Activated CD4-positive, alpha-beta T cell treated with anti-CD3 and anti-CD28 coated beads for 36 hours (primary cell): ENCODE data around the gene TMEM39B. TPM values are rescaled to one million over a fixed set of nuclear protein-coding genes. Genes with fewer than 3 reads are reported as not detected.
A peak's percentile ranks its signal among the peaks of the same experiment; 100 is the strongest.

Experiments used
- ATAC-seq: fragments of 200-7000 bp; cut with Tn5 transposase; one replicate; pipeline ENCODE4 v1.10.0; 2021; ENCODE audit warnings: mild to moderate bottlenecking, moderate library complexity
- CTCF ChIA-PET: fragments of 350-600 bp; sonication (Branson Sonifier 250); formaldehyde crosslinking; loops from one replicate; lab custom pipeline; 2021; ENCODE audit warnings: antibody characterized with exemption; lab: Charles Lee
- POLR2A ChIA-PET: fragments of 350-600 bp; sonication (Branson Sonifier 250); formaldehyde crosslinking; loops from one replicate; lab custom pipeline; 2021; ENCODE audit warnings: antibody characterized with exemption, inconsistent platforms; lab: Charles Lee
- DNase-seq: peaks from one replicate; pipeline ENCODE4 v3.0.0-alpha.2; 2020
- H3K27ac Mint-ChIP-seq: one replicate; pipeline ENCODE4 v1.8.0; 2021; ENCODE audit warnings: mixed read lengths
- H3K27me3 Mint-ChIP-seq: one replicate; pipeline ENCODE4 v1.8.0; 2021; ENCODE audit warnings: mixed read lengths
- H3K36me3 Mint-ChIP-seq: one replicate; pipeline ENCODE4 v1.8.0; 2021; ENCODE audit warnings: low read depth, mixed read lengths
- H3K4me1 Mint-ChIP-seq: one replicate; pipeline ENCODE4 v1.8.0; 2021; ENCODE audit warnings: mixed read lengths
- H3K4me3 Mint-ChIP-seq: one replicate; pipeline ENCODE4 v1.8.0; 2021; ENCODE audit warnings: mild to moderate bottlenecking, moderate library complexity, mixed read lengths
- H3K9me3 Mint-ChIP-seq: one replicate; pipeline ENCODE4 v1.8.0; 2021; ENCODE audit warnings: low read depth, mixed read lengths
- intact Hi-C, 2 experiments: fragments of 100-400 bp; cut with DNase I in 1 of 2; cut with micrococcal nuclease in 1 of 2; formaldehyde crosslinking; loops; one replicate each; pipeline versions ENCODE4 v1.14.2 to v1.15.1; 2022 to 2024; cut with DNase I, micrococcal nuclease
- total RNA-seq, 2 experiments: library from RNA; stranded (reverse); gene quantifications; one replicate each; pipeline ENCODE4 v1.2.3, GENCODE V29; 2021

The TMEM39B gene
- 10 to 100 TPM; 25.2 to 29.8 TPM for total RNA-seq

DNA sequence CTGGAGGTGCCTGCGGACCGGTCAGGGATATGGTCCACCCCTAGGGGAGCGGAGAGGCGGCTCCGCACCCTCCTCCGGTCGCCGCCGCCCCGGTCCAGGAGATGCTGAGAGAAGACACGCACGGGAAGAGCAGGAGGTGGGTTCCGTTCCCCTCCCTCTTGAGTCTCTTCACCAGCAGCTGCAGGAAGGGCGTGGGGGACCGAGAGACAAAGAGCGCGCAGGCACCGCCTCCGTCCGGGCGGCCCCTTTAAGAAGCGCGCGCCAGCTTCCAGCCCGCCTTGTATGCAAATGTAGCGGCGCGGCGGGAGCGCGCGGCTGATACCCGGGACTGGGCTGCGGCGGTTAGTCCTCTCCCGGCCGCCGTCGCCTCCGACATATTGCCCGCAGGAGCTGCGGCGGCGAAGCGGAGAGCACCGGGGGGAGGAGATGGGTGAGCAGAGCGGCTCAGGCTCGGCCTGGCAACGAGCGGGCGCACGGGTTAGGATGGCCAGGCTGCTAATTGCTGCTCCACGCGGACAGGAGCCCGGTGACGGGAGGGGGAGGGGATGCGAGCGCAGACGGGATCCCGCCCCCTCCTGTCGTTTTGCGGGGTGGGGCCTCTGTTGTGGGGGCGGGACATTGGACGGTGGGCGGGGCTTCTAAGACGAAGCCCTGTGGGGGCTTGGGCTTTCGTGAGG lies at the start of gene TMEM39B:
TMEM39B (plus strand) TSS at position 318 of the 677 bp plus-strand sequence; CDS start at position 427, 109 bp downstream.
- Mint-ChIP-seq H3K4me3 (peak within 1 kb of the TSS; percentile 90), H3K27me3 (no peaks in the 10 kb centered on the region), H3K36me3 (peaks cover 13% of the 10 kb centered on the region), H3K4me1 (peaks cover 37% of the 10 kb centered on the region), H3K9me3 (no peaks in the 10 kb centered on the region), H3K27ac (peak within 1 kb of the TSS; percentile 98)
- POLR2A ChIA-PET, result interaction anchor here (0.6 to 2.4 kb wide), 15 partner anchors 10 to 313 kb away, joined by 3 to 19 read pairs (median 4); partner anchors contain the start of genes CCDC28B, KPNA6, MARCKSL1 and TXLNA
- DNase-seq, result peak; percentile 97
- peak; percentile 83 for ATAC-seq
- CTCF ChIA-PET, result interaction anchor here (0.6 to 3.5 kb wide), 15 partner anchors 9 to 329 kb away, joined by 3 to 15 read pairs (median 4); partner anchors contain the start of gene KPNA6
- intact Hi-C loops, result loop anchor here (1.0 to 5.0 kb wide), 21 partner anchors 35 to 1354 kb away; partner anchors contain the start of genes BSDC1 (in 2 of the 2), KHDRBS1 (in 2 of the 2), CCDC28B (in 1 of the 2) and EIF3I (in 1 of the 2)

DNA sequence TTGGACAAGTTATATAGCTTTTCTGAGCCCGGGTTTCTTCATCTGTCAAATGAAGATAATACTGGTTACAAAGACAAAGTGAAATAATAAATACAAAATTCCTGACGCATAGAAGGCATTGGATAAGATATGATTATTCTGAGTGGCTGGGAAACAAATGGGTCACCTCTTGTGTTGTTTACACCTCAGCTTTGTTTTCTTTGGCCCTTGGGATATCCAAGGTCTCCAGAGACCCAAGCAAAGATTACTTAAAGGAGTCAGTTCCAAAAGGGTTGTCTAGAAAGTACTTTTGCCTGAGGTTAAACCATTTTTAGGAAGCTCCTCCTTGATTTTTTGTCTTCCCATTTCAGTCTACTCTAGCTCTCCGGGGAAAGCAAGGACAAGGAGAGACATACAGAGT lies 49.4 kb upstream of the TMEM39B start:
- Mint-ChIP-seq H3K4me3 (no peak overlapping the region), H3K9me3 (no peaks in the 10 kb centered on the region), H3K27ac (no peak overlapping the region), H3K36me3 (peaks cover 29% of the 10 kb centered on the region), H3K4me1 (peaks cover 41% of the 10 kb centered on the region), H3K27me3 (no peaks in the 10 kb centered on the region)
- ATAC-seq (no peak), DNase-seq (no peak)
- CTCF ChIA-PET, result interaction anchor here (0.6 to 2.3 kb wide), 7 partner anchors 14 to 403 kb away, joined by 3 to 8 read pairs (median 3); no protein-coding TSS in a partner anchor
- intact Hi-C loops, result no loop called here
- POLR2A ChIA-PET, result interaction anchor here (0.6 kb wide), 1 partner anchor 80 kb away, joined by 5 read pairs; no protein-coding TSS in a partner anchor

DNA sequence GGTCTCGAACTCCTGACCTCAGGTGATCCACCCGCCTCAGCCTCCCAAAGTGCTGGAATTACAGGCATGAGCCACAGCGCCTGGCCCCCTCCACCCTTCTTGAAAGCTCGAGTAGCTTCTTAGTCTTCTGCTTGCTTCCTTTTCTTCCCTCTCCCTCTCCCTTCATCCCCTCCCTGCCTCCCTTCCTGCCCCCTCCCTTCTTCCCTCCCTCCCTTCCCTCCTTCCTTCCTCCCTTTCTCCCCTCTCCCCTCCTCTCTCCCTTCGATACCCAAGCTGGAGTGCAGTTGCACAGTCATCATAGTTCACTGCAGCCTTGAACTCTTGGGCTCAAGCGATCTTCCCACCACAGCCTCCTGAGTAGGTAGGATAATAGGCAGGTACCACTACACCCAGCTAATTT lies 47.2 kb upstream of the TMEM39B start:
- CTCF ChIA-PET, result interaction anchor here (0.9 kb wide), 1 partner anchor 18 kb away, joined by 3 read pairs; no protein-coding TSS in a partner anchor
- DNase-seq (no peak), ATAC-seq (no peak)
- POLR2A ChIA-PET, result interaction anchor here (0.6 to 0.7 kb wide), 2 partner anchors 267 to 739 kb away, joined by 3 read pairs; no protein-coding TSS in a partner anchor
- Mint-ChIP-seq H3K9me3 (no peaks in the 10 kb centered on the region), H3K36me3 (peaks cover 33% of the 10 kb centered on the region), H3K27me3 (no peaks in the 10 kb centered on the region), H3K4me1 (peaks cover 37% of the 10 kb centered on the region), H3K27ac (no peak overlapping the region), H3K4me3 (no peak overlapping the region)
- intact Hi-C loops, result no loop called here

DNA sequence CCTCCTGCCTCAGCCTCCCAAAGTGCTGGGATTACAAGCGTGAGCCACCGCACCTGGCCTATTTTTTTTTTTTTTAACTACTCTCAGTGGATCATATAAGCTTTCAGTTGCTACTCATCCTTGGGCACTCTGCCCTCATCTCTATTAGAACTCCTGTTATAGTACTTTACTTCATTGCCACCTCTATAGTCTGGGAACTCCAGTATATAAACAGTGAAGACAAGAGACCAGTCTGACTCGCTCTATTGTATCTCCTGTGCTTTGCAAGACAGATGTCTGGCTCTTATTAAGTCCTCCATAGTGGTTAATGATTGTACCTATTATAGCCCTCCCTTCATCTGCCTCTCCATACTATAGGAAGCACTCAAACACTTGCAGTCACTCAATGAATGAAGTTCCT lies 44.0 kb upstream of the TMEM39B start:
- CTCF ChIA-PET, result no interaction called here
- Mint-ChIP-seq H3K36me3 (peaks cover 45% of the 10 kb centered on the region), H3K9me3 (no peaks in the 10 kb centered on the region), H3K4me3 (no peak overlapping the region), H3K4me1 (peaks cover 29% of the 10 kb centered on the region), H3K27me3 (no peaks in the 10 kb centered on the region), H3K27ac (no peak overlapping the region)
- intact Hi-C loops, result no loop called here
- POLR2A ChIA-PET, result interaction anchor here (0.6 kb wide), 1 partner anchor 176 kb away, joined by 4 read pairs; no protein-coding TSS in a partner anchor
- DNase-seq (no peak), ATAC-seq (no peak)

DNA sequence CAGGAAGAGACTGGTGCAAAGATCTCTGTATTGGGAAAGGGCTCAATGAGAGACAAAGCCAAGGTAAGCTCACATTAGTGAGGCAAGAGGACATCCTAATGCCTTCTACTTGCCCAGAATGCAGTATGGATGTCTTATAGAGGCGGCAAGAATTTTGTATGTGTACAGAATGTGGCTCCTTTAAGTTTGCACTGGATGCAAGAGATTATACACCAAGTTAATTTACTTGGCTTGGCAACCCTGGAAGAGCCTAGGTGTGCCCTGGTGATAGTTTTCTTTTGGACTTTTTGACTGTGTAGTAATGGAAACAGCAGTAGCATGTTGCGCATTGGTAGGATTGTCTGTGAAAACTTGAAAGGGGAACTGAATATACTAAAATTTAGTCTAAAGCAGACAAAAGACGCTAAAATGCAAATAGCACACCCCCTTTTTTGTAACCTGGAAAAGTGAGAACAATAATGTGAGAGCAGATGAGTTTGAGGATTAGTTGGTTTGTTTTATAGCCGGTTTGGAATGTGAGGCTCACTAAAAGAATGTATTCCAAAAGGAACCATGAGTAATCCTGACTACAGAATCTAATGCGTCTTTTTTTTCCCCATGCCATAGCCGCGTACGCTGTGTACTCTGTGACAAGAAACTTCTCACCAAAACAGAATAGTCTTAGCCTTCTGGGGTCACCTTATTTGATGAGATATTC lies 41.0 kb upstream of the TMEM39B start:
- no peak for ATAC-seq
- Mint-ChIP-seq H3K27ac (peak overlapping the region; percentile 5), H3K4me3 (no peak overlapping the region), H3K36me3 (peaks cover 58% of the 10 kb centered on the region), H3K4me1 (peaks cover 26% of the 10 kb centered on the region), H3K27me3 (no peaks in the 10 kb centered on the region), H3K9me3 (no peaks in the 10 kb centered on the region)
- DNase-seq, result no peak
- ChIA-PET POLR2A (interaction anchor here (0.9 kb wide), 1 partner anchor 16 kb away, joined by 3 read pairs; no protein-coding TSS in a partner anchor), CTCF (interaction anchor here (0.8 to 1.0 kb wide), 3 partner anchors 18 to 89 kb away, joined by 3 to 4 read pairs (median 3); no protein-coding TSS in a partner anchor)
- intact Hi-C loops, result no loop called here

DNA sequence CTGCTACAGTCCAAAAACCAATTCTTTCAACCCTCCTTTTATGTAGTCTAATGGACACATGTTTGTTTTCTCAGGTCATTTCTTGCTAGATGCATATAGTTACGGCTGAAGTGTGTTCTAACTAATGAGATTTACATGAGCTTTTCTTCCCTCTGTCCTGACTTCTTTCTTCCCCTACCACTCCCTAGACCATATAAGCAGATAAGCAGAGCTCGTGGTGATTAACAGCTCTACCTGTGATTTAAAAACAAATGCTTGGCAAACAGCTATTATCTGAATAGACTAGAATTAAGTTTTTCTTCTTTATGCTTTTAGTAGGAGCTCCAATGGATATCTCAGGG lies 40.5 kb upstream of the TMEM39B start:
- DNase-seq, result no peak
- H3K36me3 Mint-ChIP-seq, result peaks cover 58% of the 10 kb centered on the region
- intact Hi-C loops, result no loop called here
- CTCF ChIA-PET, result interaction anchor here (0.8 kb wide), 1 partner anchor 29 kb away, joined by 3 read pairs; no protein-coding TSS in a partner anchor
- POLR2A ChIA-PET, result interaction anchor here (0.6 to 0.9 kb wide), 2 partner anchors 10 to 17 kb away, joined by 3 read pairs; no protein-coding TSS in a partner anchor
- H3K4me1 Mint-ChIP-seq, result peaks cover 23% of the 10 kb centered on the region
- ATAC-seq, result no peak
- H3K9me3 Mint-ChIP-seq, result no peaks in the 10 kb centered on the region
- no peak overlapping the region for H3K4me3 Mint-ChIP-seq
- H3K27me3 Mint-ChIP-seq, result no peaks in the 10 kb centered on the region
- peak overlapping the region; percentile 5 for H3K27ac Mint-ChIP-seq

DNA sequence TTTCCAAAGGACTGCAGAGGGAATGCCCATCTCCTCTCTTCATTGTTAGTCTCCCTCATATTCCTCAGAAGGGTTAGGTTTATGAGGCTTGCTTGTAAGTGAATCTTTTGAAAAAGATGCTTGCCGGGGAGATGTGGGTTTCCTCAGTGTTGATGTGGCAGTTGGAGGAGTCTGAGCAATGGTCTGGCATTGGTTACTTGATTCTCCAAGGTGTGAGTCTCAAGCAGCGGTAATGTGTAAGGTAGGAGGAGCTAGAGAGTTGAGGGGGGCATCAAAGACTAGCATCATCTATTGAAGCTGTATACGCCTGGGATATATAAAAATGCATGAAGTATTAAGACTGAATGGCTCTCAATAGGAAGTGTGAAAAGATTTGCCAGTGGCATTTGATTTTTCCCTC lies 37.6 kb upstream of the TMEM39B start:
- no peaks in the 10 kb centered on the region for H3K27me3 Mint-ChIP-seq
- H3K4me1 Mint-ChIP-seq, result peaks cover 11% of the 10 kb centered on the region
- POLR2A ChIA-PET, result interaction anchor here (0.7 kb wide), 1 partner anchor 99 kb away, joined by 7 read pairs; no protein-coding TSS in a partner anchor
- H3K36me3 Mint-ChIP-seq, result peaks cover 71% of the 10 kb centered on the region
- no peaks in the 10 kb centered on the region for H3K9me3 Mint-ChIP-seq
- DNase-seq (no peak), ATAC-seq (no peak)
- H3K27ac Mint-ChIP-seq, result peak overlapping the region; percentile 49
- CTCF ChIA-PET, result interaction anchor here (0.6 to 0.9 kb wide), 2 partner anchors 76 to 211 kb away, joined by 3 to 5 read pairs; no protein-coding TSS in a partner anchor
- intact Hi-C loops, result no loop called here
- H3K4me3 Mint-ChIP-seq, result no peak overlapping the region

DNA sequence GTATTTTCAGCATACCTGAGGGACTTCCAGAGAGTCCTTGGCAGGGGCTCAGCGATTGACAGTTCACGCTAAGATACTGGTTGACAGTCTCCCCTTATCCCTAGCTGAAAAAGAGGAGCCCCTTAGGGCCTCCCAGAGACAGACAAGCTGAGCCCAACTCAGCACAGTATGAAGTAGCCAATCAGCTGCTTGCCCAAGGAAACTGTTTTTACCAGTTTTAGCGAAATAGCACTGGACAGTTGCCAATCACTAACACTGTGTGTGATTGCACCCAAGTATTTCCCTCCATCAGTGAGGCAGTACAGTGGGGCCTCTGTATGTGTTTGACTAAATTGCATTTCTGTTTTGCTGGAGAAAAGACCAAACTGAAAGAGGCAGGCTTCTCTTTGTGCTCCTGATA lies 32.0 kb upstream of the TMEM39B start:
- Mint-ChIP-seq H3K27me3 (no peaks in the 10 kb centered on the region), H3K36me3 (peaks cover 64% of the 10 kb centered on the region), H3K4me3 (no peak overlapping the region), H3K27ac (no peak overlapping the region), H3K9me3 (no peaks in the 10 kb centered on the region), H3K4me1 (peaks cover 2% of the 10 kb centered on the region)
- intact Hi-C loops, result loop anchor here in 1 of 2 experiments (10.0 kb wide), 1 partner anchor 64 kb away; the partner anchor contains the start of gene KPNA6
- ATAC-seq, result no peak
- ChIA-PET CTCF (interaction anchor here (0.6 to 1.4 kb wide), 3 partner anchors 22 to 38 kb away, joined by 3 to 4 read pairs (median 3); no protein-coding TSS in a partner anchor), POLR2A (no interaction called here)
- DNase-seq, result no peak

DNA sequence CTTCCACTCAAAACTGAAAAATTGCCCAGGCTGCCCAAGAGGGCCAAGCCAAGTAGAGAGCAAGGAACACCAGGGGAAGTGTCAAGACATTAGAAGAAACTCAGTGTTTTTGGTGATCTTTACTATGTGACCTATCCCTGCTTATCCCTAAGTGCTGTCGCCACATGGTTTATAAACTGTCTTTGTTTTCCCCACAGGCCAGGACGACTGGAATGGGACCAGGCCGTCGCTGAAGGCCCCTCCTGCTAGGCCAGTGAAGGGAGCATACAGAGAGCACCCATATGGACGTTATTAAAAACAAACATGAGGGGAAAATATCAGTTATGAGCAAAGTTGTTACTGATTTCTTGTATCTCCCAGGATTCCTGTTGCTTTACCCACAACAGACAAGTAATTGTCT lies 30.4 kb upstream of the TMEM39B start:
- no peaks in the 10 kb centered on the region for H3K4me1 Mint-ChIP-seq
- CTCF ChIA-PET, result interaction anchor here (1.0 kb wide), 1 partner anchor 13 kb away, joined by 3 read pairs; no protein-coding TSS in a partner anchor
- no peak overlapping the region for H3K27ac Mint-ChIP-seq
- POLR2A ChIA-PET, result no interaction called here
- DNase-seq, result no peak
- H3K27me3 Mint-ChIP-seq, result no peaks in the 10 kb centered on the region
- intact Hi-C loops, result loop anchor here in 1 of 2 experiments (10.0 kb wide), 1 partner anchor 62 kb away; the partner anchor contains the start of gene KPNA6
- ATAC-seq, result no peak
- H3K4me3 Mint-ChIP-seq, result no peak overlapping the region
- H3K36me3 Mint-ChIP-seq, result peaks cover 64% of the 10 kb centered on the region
- H3K9me3 Mint-ChIP-seq, result no peaks in the 10 kb centered on the region

DNA sequence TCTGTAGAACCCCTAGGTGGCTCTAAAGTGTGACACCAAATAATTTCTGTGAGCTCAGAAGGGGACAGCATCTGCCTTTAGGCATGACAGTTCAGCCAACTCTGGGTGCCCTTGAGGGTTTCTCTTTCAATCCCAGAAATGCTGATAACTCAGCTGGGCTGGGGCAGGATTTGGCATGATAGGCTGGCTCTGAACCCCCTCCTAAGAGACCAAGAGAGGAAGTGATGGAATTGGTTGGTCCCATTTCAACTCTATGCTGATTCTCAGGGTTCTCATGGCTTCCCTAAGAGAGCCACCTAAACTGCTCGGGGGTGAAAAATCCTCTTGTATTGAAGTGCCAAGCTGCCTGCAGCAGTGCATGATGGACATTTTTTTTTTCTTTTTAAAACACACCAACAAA lies 28.5 kb upstream of the TMEM39B start:
- Mint-ChIP-seq H3K27me3 (no peaks in the 10 kb centered on the region), H3K9me3 (no peaks in the 10 kb centered on the region), H3K27ac (no peak overlapping the region), H3K4me1 (no peaks in the 10 kb centered on the region), H3K36me3 (peaks cover 57% of the 10 kb centered on the region), H3K4me3 (no peak overlapping the region)
- CTCF ChIA-PET, result interaction anchor here (0.6 to 1.8 kb wide), 3 partner anchors 14 to 40 kb away, joined by 3 to 4 read pairs (median 3); no protein-coding TSS in a partner anchor
- POLR2A ChIA-PET, result no interaction called here
- ATAC-seq (no peak), DNase-seq (no peak)
- intact Hi-C loops, result loop anchor here in 1 of 2 experiments (10.0 kb wide), 1 partner anchor 61 kb away; the partner anchor contains the start of gene KPNA6
